AG09319 (cell line): ENCODE data around the gene LPP.

ENCODE experiments used
- DNase-seq: peaks from one replicate; pipeline ENCODE4 v3.0.0-alpha.2; 2010; ENCODE audit warnings: low read depth; ENCODE audit errors: extremely low read depth
- CTCF ChIP-seq: IDR thresholded peaks from 2 replicates; pipeline ENCODE4 v1.5.1; 2011; ENCODE audit warnings: low read depth, mild to moderate bottlenecking, inconsistent platforms, low read length, moderate library complexity

LPP gene

DNA sequence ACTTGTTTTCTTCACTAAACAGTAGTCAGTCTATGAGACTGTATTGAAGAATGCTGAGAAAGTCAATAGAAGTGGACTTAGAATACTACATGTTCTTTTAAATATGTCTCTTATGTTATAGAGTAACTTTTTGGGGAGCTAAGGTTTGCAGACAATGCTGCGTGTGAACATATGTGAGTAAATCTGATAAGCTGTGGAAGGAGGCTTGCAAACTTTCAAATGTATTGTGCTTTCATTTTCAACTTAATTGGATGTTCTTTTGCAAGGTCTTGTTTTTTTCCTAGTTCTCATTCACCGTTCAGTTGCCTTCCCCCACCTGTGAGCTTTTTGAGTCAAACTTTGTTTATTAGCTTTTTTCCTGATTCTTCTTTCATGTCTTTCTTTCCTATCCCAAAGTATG, 176.2 kb downstream of the LPP start:
- no peak for TF ChIP-seq CTCF
- no peak for DNase-seq

DNA sequence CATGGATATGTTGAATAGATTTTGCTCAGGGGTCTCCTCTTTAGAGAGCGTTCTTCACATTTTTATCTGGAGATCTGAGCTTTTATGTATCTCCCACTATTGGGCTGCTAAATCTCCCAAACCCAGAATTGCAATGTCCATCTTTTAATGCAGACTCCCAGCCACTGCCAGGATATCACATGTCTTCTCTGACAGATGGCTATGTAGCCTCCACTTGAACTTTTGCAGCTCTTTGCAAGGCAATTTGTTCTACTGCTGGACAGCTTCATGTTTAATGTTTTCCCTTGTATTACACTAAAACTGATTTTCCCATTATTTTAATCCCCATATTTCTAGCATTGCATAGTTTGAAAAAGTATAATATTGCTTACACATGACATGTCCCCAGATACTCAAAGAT, 177.2 kb downstream of the LPP start:
- DNase-seq: no peak
- TF ChIP-seq CTCF: no peak

GRCh38 chr3:188332085-188332484, 178.1 kb downstream of the LPP start:
- no peak for TF ChIP-seq CTCF
- no peak for DNase-seq

GRCh38 chr3:188335656-188336055, 181.7 kb downstream of the LPP start:
- DNase-seq: no peak
- TF ChIP-seq CTCF: no peak

GRCh38 chr3:188336178-188336577, 182.2 kb downstream of the LPP start:
- no peak for TF ChIP-seq CTCF
- no peak for DNase-seq

DNA sequence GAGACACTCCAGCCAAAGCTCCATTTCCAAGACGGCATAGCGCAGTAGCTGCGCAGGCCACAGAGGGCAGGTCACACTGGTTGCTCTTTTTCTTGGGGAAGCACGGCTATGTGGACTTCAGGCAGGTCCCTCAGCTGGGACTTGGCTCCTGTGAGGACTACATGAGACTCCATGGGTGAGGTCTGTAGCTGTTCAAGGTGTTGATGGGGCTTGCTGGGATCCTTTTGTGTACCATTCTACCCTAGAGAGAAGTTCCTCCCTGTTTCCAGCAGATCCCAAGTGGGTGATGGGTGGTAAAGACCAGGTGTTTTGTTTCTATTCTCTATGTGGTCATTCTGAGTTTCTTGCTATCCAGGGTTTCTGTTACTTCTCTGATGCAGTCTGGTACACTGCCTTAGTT, 183.3 kb downstream of the LPP start:
- TF ChIP-seq CTCF: no peak
- no peak for DNase-seq

DNA sequence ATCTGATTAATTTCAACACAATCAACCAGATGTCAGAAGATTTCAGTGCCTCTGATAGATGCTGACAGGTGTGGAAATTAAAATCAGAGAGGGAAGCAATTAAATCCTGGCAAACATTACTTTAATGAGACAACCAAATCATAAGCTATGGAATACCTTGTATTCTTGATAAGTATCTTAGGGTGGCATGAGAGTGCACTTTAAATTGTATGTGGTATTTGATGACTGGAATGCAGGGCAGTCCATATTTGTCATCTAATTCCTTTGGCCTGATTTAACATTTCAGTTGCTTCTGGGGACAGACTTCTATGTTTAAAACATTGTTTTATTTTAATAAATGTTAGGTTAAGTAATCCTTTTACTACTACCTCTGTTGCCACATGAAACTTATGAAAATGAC, 184.1 kb downstream of the LPP start:
- TF ChIP-seq CTCF: no peak
- no peak for DNase-seq
